HCT116 (cell line): ENCODE data around the gene LINC00237.

ENCODE experiments used
- CEBPB ChIP-seq: IDR thresholded peaks from 2 replicates; pipeline ENCODE4 v1.6.1; 2012; ENCODE audit warnings: low read depth
- CTCF ChIP-seq, 3 experiments: fragments of 200-600 bp in 1 of 3; sonication (generic) in 1 of 3; IDR thresholded peaks in 2 of 3; conservative IDR thresholded peaks in 1 of 3; 2 replicates each; pipeline ENCODE4 v1.5.1; 2012 to 2017; ENCODE audit warnings: low read depth in 2 of 3, low read length in 2 of 3, antibody characterized with exemption in 1 of 3, borderline replicate concordance in 1 of 3, control low read depth in 1 of 3, mild to moderate bottlenecking in 1 of 3, mixed read lengths in 1 of 3, mixed run types in 1 of 3, moderate library complexity in 1 of 3; ENCODE audit not compliant: insufficient read depth in 1 of 3
- EGR1 ChIP-seq: IDR thresholded peaks from 2 replicates; pipeline ENCODE4 v1.6.1; 2012; ENCODE audit warnings: low read depth
- EZH2 ChIP-seq: fragments of 200-600 bp; sonication (generic); IDR thresholded peaks from 2 replicates; pipeline ENCODE4 v1.6.1; 2017; ENCODE audit warnings: antibody characterized with exemption, mixed run types
- EZH2phosphoT487 ChIP-seq: fragments of 200-600 bp; IDR thresholded peaks from 2 replicates; pipeline ENCODE4 v1.6.1; 2018; ENCODE audit warnings: antibody characterized with exemption, borderline replicate concordance
- POLR2A ChIP-seq: IDR thresholded peaks from 2 replicates; pipeline ENCODE4 v1.7.0; 2011; ENCODE audit warnings: borderline replicate concordance; ENCODE audit not compliant: insufficient read depth, insufficient read length; ENCODE audit errors: extremely low read depth
- SP1 ChIP-seq: IDR thresholded peaks from 2 replicates; pipeline ENCODE4 v1.6.1; 2012; ENCODE audit warnings: low read depth
- TF ChIP-seq, protein P1 (sequence below): IDR thresholded peaks from 2 replicates; pipeline ENCODE4 v1.6.1; 2012; ENCODE audit warnings: low read depth

- TF ChIP-seq CEBPB = no peak
- no peak for TF ChIP-seq EZH2phosphoT487
- no peak for TF ChIP-seq CTCF (IDR thresholded peaks at IDR 0.05 in 2 of 3, conservative IDR thresholded peaks at IDR 0.05 in 1 of 3; ENCODE audit: borderline replicate concordance in 1 of 3, insufficient read depth in 1 of 3, low read depth in 2 of 3, low read length in 2 of 3)
- no peak for TF ChIP-seq EZH2
- TF ChIP-seq EGR1 = no peak
- TF ChIP-seq, protein P1, sequence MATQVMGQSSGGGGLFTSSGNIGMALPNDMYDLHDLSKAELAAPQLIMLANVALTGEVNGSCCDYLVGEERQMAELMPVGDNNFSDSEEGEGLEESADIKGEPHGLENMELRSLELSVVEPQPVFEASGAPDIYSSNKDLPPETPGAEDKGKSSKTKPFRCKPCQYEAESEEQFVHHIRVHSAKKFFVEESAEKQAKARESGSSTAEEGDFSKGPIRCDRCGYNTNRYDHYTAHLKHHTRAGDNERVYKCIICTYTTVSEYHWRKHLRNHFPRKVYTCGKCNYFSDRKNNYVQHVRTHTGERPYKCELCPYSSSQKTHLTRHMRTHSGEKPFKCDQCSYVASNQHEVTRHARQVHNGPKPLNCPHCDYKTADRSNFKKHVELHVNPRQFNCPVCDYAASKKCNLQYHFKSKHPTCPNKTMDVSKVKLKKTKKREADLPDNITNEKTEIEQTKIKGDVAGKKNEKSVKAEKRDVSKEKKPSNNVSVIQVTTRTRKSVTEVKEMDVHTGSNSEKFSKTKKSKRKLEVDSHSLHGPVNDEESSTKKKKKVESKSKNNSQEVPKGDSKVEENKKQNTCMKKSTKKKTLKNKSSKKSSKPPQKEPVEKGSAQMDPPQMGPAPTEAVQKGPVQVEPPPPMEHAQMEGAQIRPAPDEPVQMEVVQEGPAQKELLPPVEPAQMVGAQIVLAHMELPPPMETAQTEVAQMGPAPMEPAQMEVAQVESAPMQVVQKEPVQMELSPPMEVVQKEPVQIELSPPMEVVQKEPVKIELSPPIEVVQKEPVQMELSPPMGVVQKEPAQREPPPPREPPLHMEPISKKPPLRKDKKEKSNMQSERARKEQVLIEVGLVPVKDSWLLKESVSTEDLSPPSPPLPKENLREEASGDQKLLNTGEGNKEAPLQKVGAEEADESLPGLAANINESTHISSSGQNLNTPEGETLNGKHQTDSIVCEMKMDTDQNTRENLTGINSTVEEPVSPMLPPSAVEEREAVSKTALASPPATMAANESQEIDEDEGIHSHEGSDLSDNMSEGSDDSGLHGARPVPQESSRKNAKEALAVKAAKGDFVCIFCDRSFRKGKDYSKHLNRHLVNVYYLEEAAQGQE = no peak
- TF ChIP-seq SP1 = no peak
- no peak for TF ChIP-seq POLR2A
Measured at GRCh38 chr20:21127201-21127981, 21.2 kb upstream of the LINC00237 start.
